Measurements from ENCODE around the gene LMNTD1.

LMNTD1 gene

DNA sequence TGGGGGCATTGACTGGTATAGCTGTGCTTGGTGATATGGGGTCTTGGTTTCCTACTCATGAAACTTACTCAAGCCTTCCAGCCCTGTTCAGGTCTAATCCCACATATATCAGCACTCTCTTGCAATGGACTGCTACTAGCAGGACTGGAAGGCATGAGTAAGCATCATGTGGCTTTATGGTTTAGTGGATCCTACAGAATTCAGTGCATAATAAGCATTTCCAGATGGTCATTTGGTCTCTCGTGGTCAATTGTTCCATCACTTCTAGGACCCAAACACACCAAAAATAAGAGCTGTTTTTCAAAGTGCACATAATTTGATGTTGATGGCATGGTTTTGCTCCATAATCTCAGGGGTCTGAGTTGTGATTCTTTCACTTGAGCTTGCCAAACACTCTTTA is 114.4 kb downstream of the LMNTD1 start:
- Histone ChIP-seq H3K36me3 (no peaks in the 10 kb centered on the region), H3K4me1 (no peaks in the 10 kb centered on the region; the same call in 1 of the 2 replicates), H3K27me3 (no peaks in the 10 kb centered on the region), H3K4me3 (ENCODE audit: low read depth, low read length) (no peak overlapping the region), H3K9me3 (no peaks in the 10 kb centered on the region)
- DNase-seq: no peak
- TF ChIP-seq, protein P1, sequence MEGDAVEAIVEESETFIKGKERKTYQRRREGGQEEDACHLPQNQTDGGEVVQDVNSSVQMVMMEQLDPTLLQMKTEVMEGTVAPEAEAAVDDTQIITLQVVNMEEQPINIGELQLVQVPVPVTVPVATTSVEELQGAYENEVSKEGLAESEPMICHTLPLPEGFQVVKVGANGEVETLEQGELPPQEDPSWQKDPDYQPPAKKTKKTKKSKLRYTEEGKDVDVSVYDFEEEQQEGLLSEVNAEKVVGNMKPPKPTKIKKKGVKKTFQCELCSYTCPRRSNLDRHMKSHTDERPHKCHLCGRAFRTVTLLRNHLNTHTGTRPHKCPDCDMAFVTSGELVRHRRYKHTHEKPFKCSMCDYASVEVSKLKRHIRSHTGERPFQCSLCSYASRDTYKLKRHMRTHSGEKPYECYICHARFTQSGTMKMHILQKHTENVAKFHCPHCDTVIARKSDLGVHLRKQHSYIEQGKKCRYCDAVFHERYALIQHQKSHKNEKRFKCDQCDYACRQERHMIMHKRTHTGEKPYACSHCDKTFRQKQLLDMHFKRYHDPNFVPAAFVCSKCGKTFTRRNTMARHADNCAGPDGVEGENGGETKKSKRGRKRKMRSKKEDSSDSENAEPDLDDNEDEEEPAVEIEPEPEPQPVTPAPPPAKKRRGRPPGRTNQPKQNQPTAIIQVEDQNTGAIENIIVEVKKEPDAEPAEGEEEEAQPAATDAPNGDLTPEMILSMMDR (IDR thresholded peaks at IDR 0.05; ENCODE audit: low read depth, low read length): no peak

DNA sequence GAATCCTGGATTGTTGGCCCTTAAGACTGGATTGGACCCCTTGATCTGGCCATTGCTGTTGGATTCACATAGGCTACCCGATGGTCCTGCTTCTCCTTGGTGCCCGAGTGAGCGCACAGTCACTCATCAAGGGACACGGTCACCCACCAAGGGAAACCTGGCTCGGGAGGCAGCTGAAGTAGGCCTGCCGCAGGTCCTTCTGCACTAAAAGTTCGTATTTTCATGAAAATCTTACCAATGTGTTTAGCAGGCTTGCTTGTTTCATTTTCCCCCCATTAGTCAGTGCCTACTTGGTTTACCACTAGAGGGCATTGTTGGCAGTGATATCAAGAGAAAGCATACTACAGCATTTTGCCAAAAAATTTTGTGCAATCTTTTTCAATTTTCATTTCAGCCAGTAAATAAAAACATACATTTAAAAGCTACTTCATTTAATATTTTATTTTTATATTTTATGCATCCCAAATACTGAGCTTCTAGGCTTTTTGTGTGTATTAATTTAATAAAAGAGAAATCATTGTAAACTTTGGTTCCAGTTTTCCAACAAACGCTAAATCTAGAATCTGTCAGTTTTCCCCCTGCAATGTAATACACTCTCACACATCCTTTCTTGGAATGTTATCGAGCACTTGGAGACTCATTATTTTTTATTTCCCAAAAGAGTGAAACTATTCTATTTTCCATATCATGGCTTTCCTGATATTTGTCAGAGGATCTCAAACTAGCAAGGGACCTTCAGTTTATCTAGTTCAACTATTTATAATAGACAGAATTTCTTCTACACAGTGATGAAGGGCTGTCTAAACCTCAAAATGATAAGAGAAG is 116.7 kb downstream of the LMNTD1 start:
- peak; percentile 41 for DNase-seq
- Histone ChIP-seq H3K4me3 (ENCODE audit: low read depth, low read length) (peak overlapping the region; percentile 53), H3K27me3 (no peaks in the 10 kb centered on the region), H3K9me3 (no peaks in the 10 kb centered on the region), H3K4me1 (no peaks in the 10 kb centered on the region; the same call in 1 of the 2 replicates), H3K36me3 (no peaks in the 10 kb centered on the region)
- TF ChIP-seq, protein P1 (IDR thresholded peaks at IDR 0.05; ENCODE audit: low read depth, low read length): peak; percentile 94

DNA sequence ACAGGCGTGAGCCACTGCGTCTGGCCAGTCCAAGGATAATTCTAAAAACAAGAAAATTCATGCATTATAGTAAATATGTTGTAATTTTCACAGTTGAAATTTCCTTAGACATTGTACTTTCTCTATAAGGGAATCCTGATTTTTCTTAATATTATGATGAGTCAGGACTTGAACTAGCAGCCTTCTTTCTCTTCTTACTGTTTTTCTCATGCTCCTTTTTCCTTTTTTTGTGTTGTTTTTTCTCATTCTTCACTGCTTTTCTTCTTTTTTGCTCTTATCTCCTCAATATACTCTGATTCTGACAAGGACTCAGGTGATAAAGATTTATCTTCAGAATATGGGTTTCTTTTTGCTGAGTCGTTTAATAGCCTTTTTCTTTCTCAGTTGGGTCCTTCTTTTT is 117.7 kb downstream of the LMNTD1 start:
- no peaks in the 10 kb centered on the region for H3K27me3 ChIP-seq
- H3K9me3 ChIP-seq: no peaks in the 10 kb centered on the region
- no peaks in the 10 kb centered on the region for H3K36me3 ChIP-seq
- no peak for DNase-seq
- TF ChIP-seq, protein P1 (IDR thresholded peaks at IDR 0.05; ENCODE audit: low read depth, low read length): no peak
- no peak overlapping the region for H3K4me3 ChIP-seq (ENCODE audit: low read depth, low read length)
- H3K4me1 ChIP-seq: no peaks in the 10 kb centered on the region; the same call in 1 of the 2 replicates

DNA sequence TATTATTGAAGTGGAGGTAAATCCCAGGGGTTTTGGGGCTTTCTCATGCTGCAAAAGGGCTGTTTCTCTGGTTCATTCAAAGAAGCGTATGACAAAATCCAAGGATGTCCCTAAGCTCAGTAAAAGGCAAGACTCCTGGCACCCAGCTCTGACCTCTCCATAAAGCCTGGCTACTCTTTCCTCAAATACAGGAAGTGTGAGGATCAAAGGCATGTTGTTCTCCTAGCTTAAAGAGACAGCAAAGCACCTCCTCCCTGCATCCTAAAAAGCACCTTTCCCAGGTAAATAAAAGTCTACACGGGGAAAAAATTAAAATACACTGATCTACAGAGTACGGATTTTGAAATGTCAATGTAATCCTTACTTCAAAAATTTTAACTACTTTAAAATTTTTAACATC is 118.6 kb downstream of the LMNTD1 start:
- Histone ChIP-seq H3K9me3 (no peaks in the 10 kb centered on the region), H3K4me3 (ENCODE audit: low read depth, low read length) (no peak overlapping the region), H3K36me3 (no peaks in the 10 kb centered on the region), H3K4me1 (no peaks in the 10 kb centered on the region; the same call in 1 of the 2 replicates), H3K27me3 (no peaks in the 10 kb centered on the region)
- no peak for DNase-seq
- TF ChIP-seq, protein P1 (IDR thresholded peaks at IDR 0.05; ENCODE audit: low read depth, low read length): no peak

DNA sequence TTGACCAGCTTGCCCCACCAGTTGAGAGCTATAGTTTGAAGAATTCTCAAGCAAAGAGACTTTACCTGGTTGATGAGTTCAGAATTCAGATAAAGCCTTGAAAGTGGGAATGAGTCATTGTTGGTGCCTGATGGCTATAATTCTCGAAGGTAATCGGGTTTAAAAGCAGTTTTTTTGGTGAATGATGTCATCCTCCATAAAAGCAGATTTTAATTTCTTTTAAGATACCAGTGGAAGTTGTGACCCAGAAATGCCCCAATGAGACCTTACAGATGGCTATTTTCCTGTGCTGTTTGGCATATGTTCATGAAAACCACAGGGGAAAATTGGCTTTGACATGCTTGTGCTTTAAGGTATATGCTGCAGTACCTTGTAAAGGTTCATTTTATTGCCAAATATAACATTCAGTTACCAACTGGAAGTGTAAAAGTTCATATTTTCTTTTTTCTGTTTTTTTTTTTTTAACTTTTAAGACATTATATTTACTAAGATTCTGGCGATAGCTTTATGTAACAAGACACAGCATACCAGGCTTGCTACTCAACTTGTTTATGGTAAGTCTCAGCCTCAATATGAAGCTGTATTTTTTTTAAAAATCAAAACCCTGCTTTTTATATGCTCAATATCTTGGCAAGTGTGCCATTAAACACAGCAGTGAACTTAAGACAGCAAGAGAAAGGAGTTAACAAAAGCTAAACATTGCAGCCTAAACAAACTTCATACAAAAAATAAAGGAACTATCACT is 119.3 kb downstream of the LMNTD1 start:
- no peak for DNase-seq
- no peaks in the 10 kb centered on the region for H3K27me3 ChIP-seq

More for the DNA sequence above, 119.3 kb downstream of the LMNTD1 start:
- TF ChIP-seq, protein P1 (IDR thresholded peaks at IDR 0.05; ENCODE audit: low read depth, low read length): no peak
- Histone ChIP-seq H3K4me3 (ENCODE audit: low read depth, low read length) (no peak overlapping the region), H3K36me3 (no peaks in the 10 kb centered on the region), H3K9me3 (no peaks in the 10 kb centered on the region), H3K4me1 (no peaks in the 10 kb centered on the region; the same call in 1 of the 2 replicates)
